HCT116 (cell line): ENCODE data around the gene HMCN1. TPM values are rescaled to one million over a fixed set of nuclear protein-coding genes. Genes with fewer than 3 reads are reported as not detected.

Source experiments
- ATAC-seq: fragments of 200-7000 bp; cut with Tn5 transposase; 2 replicates; pipeline ENCODE4 v1.9.1; 2020; ENCODE audit warnings: mild to moderate bottlenecking, moderate library complexity
- BruUV-seq: library from RNA; stranded (reverse); fragments of 400-500 nt; replicated peaks from 2 replicates; lab custom pipeline; 2021; lab: Mats Ljungman, UMichigan
- CTCF ChIA-PET: fragments of 300-600 bp; sonication (Branson Sonifier 250); formaldehyde crosslinking; loops from one replicate; lab custom pipeline; 2021; ENCODE audit warnings: antibody characterized with exemption; lab: Charles Lee
- POLR2A ChIA-PET: fragments of 300-600, 350-600 bp; sonication (Branson Sonifier 250); formaldehyde crosslinking; loops from one replicate; lab custom pipeline; 2021; ENCODE audit warnings: antibody characterized with exemption; lab: Charles Lee
- RAD21 ChIA-PET, 2 experiments: fragments of 300-600 bp; sonication (Branson Sonifier 250); formaldehyde crosslinking; loops; one replicate each; lab custom pipeline; 2023; ENCODE audit warnings: low total read pairs in 2 of 2; ENCODE audit not compliant: uncharacterized antibody in 2 of 2, unreplicated experiment in 2 of 2, low non-redundant PET in 1 of 2; lab: Charles Lee
- DNase-seq: peaks from one replicate; pipeline ENCODE4 v3.0.0-alpha.2; 2010; ENCODE audit warnings: low read depth, low spot score
- H2AFZ ChIP-seq: fragments of 200-600 bp; shearing (Covaris generic), sonication (generic); 2 replicates; pipeline ENCODE4 v1.6.1; 2017; ENCODE audit warnings: low read depth, mixed run types, mixed read lengths, antibody characterized with exemption, low read length; ENCODE audit not compliant: poor library complexity, severe bottlenecking
- H3K27ac ChIP-seq: 2 replicates; pipeline ENCODE4 v1.5.1; 2012; ENCODE audit warnings: low read depth, low read length
- H3K27me3 ChIP-seq: fragments of 200-600 bp; sonication (generic); 2 replicates; pipeline ENCODE4 v1.6.1; 2016; ENCODE audit warnings: mixed run types, low read length, mixed read lengths; ENCODE audit not compliant: insufficient read depth
- H3K36me3 ChIP-seq, 2 experiments: fragments of 200-500 bp in 1 of 2; fragments of 200-600 bp in 1 of 2; sonication (Bioruptor generic) in 1 of 2; sonication (generic) in 1 of 2; 2 replicates each; pipeline versions ENCODE4 v1.5.1 to v1.6.1; 2014 to 2016; ENCODE audit warnings: low read length in 2 of 2, inconsistent platforms in 1 of 2, mixed read lengths in 1 of 2, mixed run types in 1 of 2; ENCODE audit not compliant: insufficient read depth in 2 of 2, control insufficient read depth in 1 of 2
- H3K4me1 ChIP-seq, 2 experiments: fragments of 200-600 bp in 1 of 2; sonication (generic) in 1 of 2; 2 replicates each; pipeline versions ENCODE4 v1.5.1 to v1.6.1; 2012 to 2017; ENCODE audit warnings: low read length in 2 of 2, inconsistent platforms in 1 of 2, mild to moderate bottlenecking in 1 of 2, mixed read lengths in 1 of 2, mixed run types in 1 of 2, moderate library complexity in 1 of 2; ENCODE audit not compliant: insufficient read depth in 2 of 2, control insufficient read depth in 1 of 2
- H3K4me2 ChIP-seq: fragments of 200-600 bp; sonication (generic); 2 replicates; pipeline ENCODE4 v1.6.1; 2017; ENCODE audit warnings: mixed run types, low read length, mixed read lengths
- H3K4me3 ChIP-seq, 2 experiments: fragments of 200-600 bp in 1 of 2; sonication (generic) in 1 of 2; replicated peaks in 1 of 2; 2 replicates each; pipeline ENCODE4 v1.5.1; 2011 to 2016; ENCODE audit warnings: low read length in 2 of 2, control low read depth in 1 of 2, low read depth in 1 of 2, mild to moderate bottlenecking in 1 of 2, mixed read lengths in 1 of 2, mixed run types in 1 of 2
- H3K79me2 ChIP-seq: fragments of 200-600 bp; sonication (generic); 2 replicates; pipeline ENCODE4 v1.6.1; 2017; ENCODE audit warnings: mild to moderate bottlenecking, mixed run types, low read length, moderate library complexity, mixed read lengths; ENCODE audit not compliant: insufficient read depth
- H3K9ac ChIP-seq: fragments of 200-600 bp; sonication (generic); 2 replicates; pipeline ENCODE4 v1.6.1; 2016; ENCODE audit warnings: low read length, mixed read lengths
- H3K9me2 ChIP-seq: fragments of 200-600 bp; sonication (generic), shearing (Covaris generic); 2 replicates; pipeline ENCODE4 v1.6.1; 2017; ENCODE audit warnings: mixed run types, mild to moderate bottlenecking, moderate library complexity; ENCODE audit not compliant: insufficient read depth
- H3K9me3 ChIP-seq, 2 experiments: fragments of 200-500 bp in 1 of 2; fragments of 200-600 bp in 1 of 2; sonication (Bioruptor generic) in 1 of 2; sonication (generic) in 1 of 2; 2 replicates each; pipeline ENCODE4 v1.6.1; 2014 to 2017; ENCODE audit warnings: low read length in 2 of 2, mixed read lengths in 2 of 2, inconsistent platforms in 1 of 2, low read depth in 1 of 2, mild to moderate bottlenecking in 1 of 2, mixed run types in 1 of 2, moderate library complexity in 1 of 2; ENCODE audit not compliant: control insufficient read depth in 1 of 2, insufficient read depth in 1 of 2
- H4K20me1 ChIP-seq: fragments of 200-600 bp; sonication (generic), shearing (Covaris generic); 2 replicates; pipeline ENCODE4 v1.6.1; 2017; ENCODE audit warnings: mixed run types, mild to moderate bottlenecking, moderate library complexity; ENCODE audit not compliant: insufficient read depth
- EGR1 ChIP-seq: IDR thresholded peaks from 2 replicates; pipeline ENCODE4 v1.6.1; 2012; ENCODE audit warnings: low read depth
- EZH2phosphoT487 ChIP-seq: fragments of 200-600 bp; IDR thresholded peaks from 2 replicates; pipeline ENCODE4 v1.6.1; 2018; ENCODE audit warnings: antibody characterized with exemption, borderline replicate concordance
- JUND ChIP-seq: IDR thresholded peaks from 2 replicates; pipeline ENCODE4 v1.6.1; 2012
- POLR2A ChIP-seq: IDR thresholded peaks from 2 replicates; pipeline ENCODE4 v1.7.0; 2011; ENCODE audit warnings: borderline replicate concordance; ENCODE audit not compliant: insufficient read depth, insufficient read length; ENCODE audit errors: extremely low read depth
- SIN3A ChIP-seq: IDR thresholded peaks from 2 replicates; pipeline ENCODE4 v1.6.1; 2012; ENCODE audit warnings: low read depth
- ZFX ChIP-seq: fragments of 450-650 bp; IDR thresholded peaks from 2 replicates; pipeline ENCODE4 v1.6.1; 2017
- ZNF274 ChIP-seq: fragments of 200-500 bp; sonication (Bioruptor generic); IDR thresholded peaks from 2 replicates; pipeline ENCODE4 v1.6.1; 2014; ENCODE audit warnings: mild to moderate bottlenecking, low read depth, low read length, inconsistent platforms
- intact Hi-C: fragments of 100-400 bp; cut with micrococcal nuclease; formaldehyde crosslinking; loops from 2 replicates; pipeline ENCODE4 v1.10.0; 2022
- total RNA-seq: library from RNA; stranded (reverse); gene quantifications from one replicate; pipeline ENCODE4 v1.2.1, GENCODE V29; 2021; ENCODE audit not compliant: unreplicated experiment
- TF ChIP-seq, protein P1 (sequence below), 3 experiments: fragments of 200-600 bp in 1 of 3; sonication (generic) in 1 of 3; IDR thresholded peaks in 2 of 3; conservative IDR thresholded peaks in 1 of 3; 2 replicates each; pipeline ENCODE4 v1.5.1; 2012 to 2017; ENCODE audit warnings: low read depth in 2 of 3, low read length in 2 of 3, antibody characterized with exemption in 1 of 3, borderline replicate concordance in 1 of 3, control low read depth in 1 of 3, mild to moderate bottlenecking in 1 of 3, mixed read lengths in 1 of 3, mixed run types in 1 of 3, moderate library complexity in 1 of 3; ENCODE audit not compliant: insufficient read depth in 1 of 3
- TF ChIP-seq, protein P2 (sequence below): IDR thresholded peaks from 2 replicates; pipeline ENCODE4 v1.6.1; 2011; ENCODE audit warnings: mild to moderate bottlenecking, low read length, moderate library complexity; ENCODE audit not compliant: insufficient replicate concordance; ENCODE audit errors: extremely low read depth

The HMCN1 gene
- total RNA-seq, 1 experiment from 2014 or later: 0.59 TPM

DNA sequence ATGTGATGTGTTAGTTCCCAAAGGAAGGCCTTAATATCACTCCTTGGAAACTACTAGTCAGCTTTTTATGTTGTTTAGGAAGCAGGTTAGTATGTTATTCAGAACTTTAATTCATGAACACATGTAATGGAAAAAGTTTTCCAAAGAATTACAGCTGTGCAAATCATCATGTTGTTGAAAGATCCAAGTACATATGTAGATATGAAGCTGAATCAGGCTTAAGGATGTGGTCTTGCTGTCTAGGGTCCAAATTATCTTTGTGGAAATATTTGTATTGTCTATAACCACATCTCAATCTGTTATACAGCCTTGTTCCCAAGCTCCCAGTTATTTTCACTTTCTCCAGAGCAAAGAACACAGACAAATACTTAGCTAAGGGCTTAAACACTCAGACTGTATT, 409.3 kb downstream of the HMCN1 start:
- CTCF ChIA-PET: interaction anchor here (0.6 to 1.6 kb wide), 3 partner anchors 12 to 445 kb away, joined by 3 to 5 read pairs (median 4); no protein-coding TSS in a partner anchor

DNA sequence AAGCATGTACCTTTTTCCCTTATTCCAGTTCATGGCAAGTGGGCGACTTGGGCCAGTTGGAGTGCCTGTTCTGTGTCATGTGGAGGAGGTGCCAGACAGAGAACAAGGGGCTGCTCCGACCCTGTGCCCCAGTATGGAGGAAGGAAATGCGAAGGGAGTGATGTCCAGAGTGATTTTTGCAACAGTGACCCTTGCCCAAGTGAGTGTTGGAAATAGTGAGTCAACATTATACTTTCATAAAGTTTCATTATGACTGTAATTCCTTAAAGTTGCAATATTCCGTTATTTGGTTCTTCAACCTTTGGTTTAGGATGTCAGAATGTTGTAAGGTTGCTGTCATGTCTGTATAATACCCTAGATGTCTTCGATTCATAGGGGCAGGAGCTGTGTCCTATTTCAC, 410.3 kb downstream of the HMCN1 start:
- Histone ChIP-seq H3K9me3 (no peaks in the 10 kb centered on the region), H3K4me3 (no peak overlapping the region), H2AFZ (no peak overlapping the region), H3K4me2 (no peak overlapping the region), H4K20me1 (no peaks in the 10 kb centered on the region), H3K79me2 (no peaks in the 10 kb centered on the region), H3K27ac (no peak overlapping the region), H3K36me3 (no peaks in the 10 kb centered on the region), H3K4me1 (no peaks in the 10 kb centered on the region), H3K27me3 (no peaks in the 10 kb centered on the region), H3K9ac (no peak overlapping the region), H3K9me2 (no peaks in the 10 kb centered on the region)
- RAD21 ChIA-PET: no interaction called here
- ATAC-seq (no peak), DNase-seq (no peak)
- intact Hi-C loops: no loop called here
- BruUV-seq: no TSS peak
- no peak for TF ChIP-seq SIN3A
- POLR2A ChIA-PET: no interaction called here
- CTCF ChIA-PET: no interaction called here

More for the DNA sequence above, 409.3 kb downstream of the HMCN1 start:
- Histone ChIP-seq H3K27ac (no peak overlapping the region), H3K36me3 (no peaks in the 10 kb centered on the region), H2AFZ (no peak overlapping the region), H3K4me2 (no peak overlapping the region), H3K79me2 (no peaks in the 10 kb centered on the region), H3K9me3 (no peaks in the 10 kb centered on the region), H3K9me2 (no peaks in the 10 kb centered on the region), H4K20me1 (no peaks in the 10 kb centered on the region), H3K27me3 (no peaks in the 10 kb centered on the region), H3K4me1 (no peaks in the 10 kb centered on the region), H3K4me3 (no peak overlapping the region), H3K9ac (no peak overlapping the region)
- no TSS peak for BruUV-seq
- intact Hi-C loops: no loop called here
- no peak for DNase-seq
- ChIA-PET POLR2A (no interaction called here), RAD21 (no interaction called here)
- no peak for TF ChIP-seq EGR1
- ATAC-seq: no peak

DNA sequence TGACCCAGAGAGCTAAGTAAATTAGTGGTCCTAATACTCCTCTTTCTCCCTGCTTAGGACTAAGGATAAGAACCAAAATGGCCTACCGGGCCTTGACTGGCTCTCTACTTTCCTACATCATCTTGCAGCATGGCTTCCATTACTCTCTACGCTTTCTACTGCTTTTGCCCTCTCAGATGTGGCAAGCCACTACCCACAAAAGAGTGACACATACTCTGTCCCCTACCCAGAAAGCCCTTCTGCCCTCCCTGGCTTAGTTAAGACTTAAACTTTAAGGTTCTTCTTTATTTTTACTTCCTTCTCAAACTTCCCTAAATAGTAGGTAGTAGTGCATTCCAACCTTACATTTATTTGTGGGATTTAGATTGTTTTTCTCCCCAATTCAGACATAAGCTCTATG, 412.8 kb downstream of the HMCN1 start:
- Histone ChIP-seq H3K27ac (no peak overlapping the region), H3K9me2 (no peaks in the 10 kb centered on the region), H2AFZ (no peak overlapping the region), H3K36me3 (no peaks in the 10 kb centered on the region), H3K79me2 (no peaks in the 10 kb centered on the region), H3K27me3 (no peaks in the 10 kb centered on the region), H4K20me1 (no peaks in the 10 kb centered on the region), H3K4me3 (no peak overlapping the region), H3K9ac (no peak overlapping the region), H3K9me3 (no peaks in the 10 kb centered on the region), H3K4me2 (no peak overlapping the region), H3K4me1 (no peaks in the 10 kb centered on the region; a peak in 1 of 4 replicates)
- intact Hi-C loops: no loop called here
- ChIA-PET RAD21 (no interaction called here), POLR2A (no interaction called here), CTCF (no interaction called here)
- ATAC-seq (no peak), DNase-seq (no peak)
- no TSS peak for BruUV-seq
- no peak for TF ChIP-seq POLR2A
- TF ChIP-seq, protein P1, sequence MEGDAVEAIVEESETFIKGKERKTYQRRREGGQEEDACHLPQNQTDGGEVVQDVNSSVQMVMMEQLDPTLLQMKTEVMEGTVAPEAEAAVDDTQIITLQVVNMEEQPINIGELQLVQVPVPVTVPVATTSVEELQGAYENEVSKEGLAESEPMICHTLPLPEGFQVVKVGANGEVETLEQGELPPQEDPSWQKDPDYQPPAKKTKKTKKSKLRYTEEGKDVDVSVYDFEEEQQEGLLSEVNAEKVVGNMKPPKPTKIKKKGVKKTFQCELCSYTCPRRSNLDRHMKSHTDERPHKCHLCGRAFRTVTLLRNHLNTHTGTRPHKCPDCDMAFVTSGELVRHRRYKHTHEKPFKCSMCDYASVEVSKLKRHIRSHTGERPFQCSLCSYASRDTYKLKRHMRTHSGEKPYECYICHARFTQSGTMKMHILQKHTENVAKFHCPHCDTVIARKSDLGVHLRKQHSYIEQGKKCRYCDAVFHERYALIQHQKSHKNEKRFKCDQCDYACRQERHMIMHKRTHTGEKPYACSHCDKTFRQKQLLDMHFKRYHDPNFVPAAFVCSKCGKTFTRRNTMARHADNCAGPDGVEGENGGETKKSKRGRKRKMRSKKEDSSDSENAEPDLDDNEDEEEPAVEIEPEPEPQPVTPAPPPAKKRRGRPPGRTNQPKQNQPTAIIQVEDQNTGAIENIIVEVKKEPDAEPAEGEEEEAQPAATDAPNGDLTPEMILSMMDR (IDR thresholded peaks at IDR 0.05 in 2 of 3, conservative IDR thresholded peaks at IDR 0.05 in 1 of 3; ENCODE audit: borderline replicate concordance in 1 of 3, insufficient read depth in 1 of 3, low read depth in 2 of 3, low read length in 2 of 3): no peak
- TF ChIP-seq, protein P2, sequence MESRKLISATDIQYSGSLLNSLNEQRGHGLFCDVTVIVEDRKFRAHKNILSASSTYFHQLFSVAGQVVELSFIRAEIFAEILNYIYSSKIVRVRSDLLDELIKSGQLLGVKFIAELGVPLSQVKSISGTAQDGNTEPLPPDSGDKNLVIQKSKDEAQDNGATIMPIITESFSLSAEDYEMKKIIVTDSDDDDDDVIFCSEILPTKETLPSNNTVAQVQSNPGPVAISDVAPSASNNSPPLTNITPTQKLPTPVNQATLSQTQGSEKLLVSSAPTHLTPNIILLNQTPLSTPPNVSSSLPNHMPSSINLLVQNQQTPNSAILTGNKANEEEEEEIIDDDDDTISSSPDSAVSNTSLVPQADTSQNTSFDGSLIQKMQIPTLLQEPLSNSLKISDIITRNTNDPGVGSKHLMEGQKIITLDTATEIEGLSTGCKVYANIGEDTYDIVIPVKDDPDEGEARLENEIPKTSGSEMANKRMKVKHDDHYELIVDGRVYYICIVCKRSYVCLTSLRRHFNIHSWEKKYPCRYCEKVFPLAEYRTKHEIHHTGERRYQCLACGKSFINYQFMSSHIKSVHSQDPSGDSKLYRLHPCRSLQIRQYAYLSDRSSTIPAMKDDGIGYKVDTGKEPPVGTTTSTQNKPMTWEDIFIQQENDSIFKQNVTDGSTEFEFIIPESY: no peak
- TF ChIP-seq ZNF274: no peak
- TF ChIP-seq ZFX: no peak
- TF ChIP-seq EZH2phosphoT487: no peak
- TF ChIP-seq JUND: no peak
- TF ChIP-seq SIN3A: no peak
